GM18907 (cell line): ENCODE measurements around the gene TES.

Experiments
- ATAC-seq: cut with Tn5 transposase; IDR thresholded peaks from one replicate; pipeline ENCODE4 v1.9.1; 2021; ENCODE audit warnings: mild to moderate bottlenecking, moderate library complexity; ENCODE audit not compliant: unreplicated experiment

The TES gene

DNA sequence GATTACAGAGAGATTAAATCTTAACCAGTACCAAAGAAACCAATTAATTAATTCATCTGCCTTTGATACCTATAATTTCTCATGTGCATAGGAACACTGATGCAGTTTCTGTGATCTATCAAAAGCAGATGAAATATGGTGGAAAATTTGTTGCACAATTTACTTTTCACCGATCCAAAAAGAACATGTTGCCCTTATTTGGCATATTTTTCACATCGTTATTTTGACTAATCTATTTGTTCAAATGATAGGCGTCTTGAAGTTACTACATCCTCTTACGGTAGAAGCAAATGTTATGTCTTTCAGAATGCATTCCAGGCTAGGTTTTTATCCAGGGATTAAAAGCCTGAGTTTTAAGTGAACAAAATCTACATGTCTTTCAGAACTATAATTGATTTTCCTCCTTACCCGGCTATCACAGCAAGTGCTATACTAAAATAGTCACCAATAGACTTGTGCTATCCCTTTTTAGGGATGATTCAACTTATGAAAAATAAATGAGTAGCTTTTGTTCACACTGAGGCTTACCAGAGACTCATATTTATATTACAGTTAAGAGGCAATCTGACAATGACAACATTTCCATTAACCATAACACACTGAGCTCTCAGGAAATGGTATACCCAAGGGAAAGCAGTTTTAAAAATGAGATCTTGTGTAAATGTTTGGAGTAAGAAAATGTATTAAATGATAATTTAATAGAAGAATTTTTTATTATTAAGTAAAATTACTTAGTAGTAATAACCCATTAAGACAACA lies 16.8 kb upstream of the TES start:
- ATAC-seq, result no peak

DNA sequence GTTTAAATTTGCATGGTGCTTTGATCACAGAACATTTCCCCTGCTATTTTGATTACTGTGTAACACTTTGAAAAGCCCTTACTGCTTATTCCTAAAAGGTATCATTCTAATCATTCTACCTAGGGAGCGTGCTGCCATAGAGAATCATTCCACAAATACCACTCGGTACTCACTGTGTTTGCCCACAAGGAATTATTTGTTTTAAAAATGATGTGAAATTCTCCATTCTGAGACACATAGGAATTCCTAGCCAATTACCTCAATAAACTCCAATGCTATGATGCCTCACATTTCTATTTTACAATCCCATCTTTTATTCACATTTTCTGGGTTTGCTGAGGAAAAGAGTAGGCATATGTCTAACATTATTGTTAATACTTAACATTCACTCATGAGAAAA lies 16.2 kb upstream of the TES start:
- ATAC-seq, result no peak

- no peak for ATAC-seq
Observed at GRCh38 chr7:116195451-116195850, 14.9 kb upstream of the TES start.

GRCh38 chr7:116196947-116197346 lies 13.4 kb upstream of the TES start:
- no peak for ATAC-seq

DNA sequence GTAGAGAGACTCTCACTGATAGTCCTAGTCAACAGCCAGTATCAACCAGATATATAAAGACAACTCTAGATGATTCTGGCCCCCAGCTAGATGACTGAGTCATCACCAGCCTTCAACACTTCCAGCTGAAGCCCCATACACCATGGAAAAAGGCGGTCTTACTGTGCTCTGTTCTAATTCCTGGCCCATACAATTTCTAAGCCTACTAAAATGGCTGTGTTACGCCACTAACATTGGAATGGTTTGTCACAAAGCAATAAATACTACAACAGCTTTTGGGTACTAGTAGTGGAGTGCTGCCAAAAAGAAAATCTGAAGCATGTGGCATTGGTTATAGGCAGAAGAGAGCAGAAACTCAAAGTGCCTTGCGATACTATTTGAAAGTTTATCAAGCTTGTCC lies 13.0 kb upstream of the TES start:
- ATAC-seq, result no peak

DNA sequence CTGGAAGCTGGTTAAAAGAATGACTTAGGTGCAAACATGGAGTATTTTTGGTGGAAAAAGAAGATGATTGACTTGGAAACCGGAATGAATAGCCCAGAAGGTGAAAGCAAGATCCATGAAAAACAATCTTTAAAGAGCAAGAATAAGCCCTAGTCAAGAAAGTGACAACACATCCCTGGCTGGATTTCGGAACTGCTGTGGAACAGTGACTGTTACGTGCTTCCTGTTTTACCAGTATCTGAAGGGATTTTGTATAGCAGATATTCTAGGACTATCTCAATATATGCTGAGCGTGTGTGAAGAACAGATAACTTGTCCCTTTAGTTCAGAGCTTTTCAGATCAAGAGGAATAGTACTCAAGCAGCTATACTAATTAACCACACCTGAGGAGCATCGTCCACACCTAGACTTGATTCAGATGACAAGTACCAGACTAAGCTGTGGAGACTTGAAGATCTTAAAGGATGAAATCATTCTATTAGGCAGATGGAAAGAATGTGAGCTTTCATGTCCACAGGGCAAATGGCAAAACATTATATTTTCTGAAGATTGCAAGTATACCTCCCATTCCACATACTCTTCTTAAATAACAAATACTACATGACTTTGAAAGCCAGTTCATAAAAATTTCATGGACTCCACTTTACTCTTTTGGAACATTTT lies 11.5 kb upstream of the TES start:
- no peak for ATAC-seq

- ATAC-seq, result no peak
Observed at GRCh38 chr7:116200963-116201362, 9.4 kb upstream of the TES start.

DNA sequence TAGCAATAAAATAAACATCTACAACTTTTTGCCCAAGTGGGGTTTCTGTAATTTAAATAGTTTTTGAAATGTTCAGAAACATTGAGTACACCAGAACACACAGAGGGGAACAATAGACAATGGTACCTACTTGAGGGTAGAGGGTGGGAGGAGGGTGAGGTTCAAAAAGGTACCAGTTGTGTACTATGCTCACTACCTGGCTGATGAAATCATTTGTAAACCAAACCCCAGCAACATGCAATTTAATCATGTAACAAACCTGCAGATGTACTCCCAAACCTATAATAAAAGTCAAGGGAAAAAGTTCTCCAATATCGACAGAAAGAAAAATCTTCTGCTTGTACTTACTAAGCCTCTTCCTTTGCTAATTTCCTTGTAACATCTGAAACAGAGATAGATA lies 4.2 kb upstream of the TES start:
- ATAC-seq, result no peak

- ATAC-seq, result no peak
Observed at GRCh38 chr7:116208919-116209318, 1.4 kb upstream of the TES start.

- ATAC-seq, result no peak
Observed at GRCh38 chr7:116209561-116210070, 723 bp upstream of the TES start.

DNA sequence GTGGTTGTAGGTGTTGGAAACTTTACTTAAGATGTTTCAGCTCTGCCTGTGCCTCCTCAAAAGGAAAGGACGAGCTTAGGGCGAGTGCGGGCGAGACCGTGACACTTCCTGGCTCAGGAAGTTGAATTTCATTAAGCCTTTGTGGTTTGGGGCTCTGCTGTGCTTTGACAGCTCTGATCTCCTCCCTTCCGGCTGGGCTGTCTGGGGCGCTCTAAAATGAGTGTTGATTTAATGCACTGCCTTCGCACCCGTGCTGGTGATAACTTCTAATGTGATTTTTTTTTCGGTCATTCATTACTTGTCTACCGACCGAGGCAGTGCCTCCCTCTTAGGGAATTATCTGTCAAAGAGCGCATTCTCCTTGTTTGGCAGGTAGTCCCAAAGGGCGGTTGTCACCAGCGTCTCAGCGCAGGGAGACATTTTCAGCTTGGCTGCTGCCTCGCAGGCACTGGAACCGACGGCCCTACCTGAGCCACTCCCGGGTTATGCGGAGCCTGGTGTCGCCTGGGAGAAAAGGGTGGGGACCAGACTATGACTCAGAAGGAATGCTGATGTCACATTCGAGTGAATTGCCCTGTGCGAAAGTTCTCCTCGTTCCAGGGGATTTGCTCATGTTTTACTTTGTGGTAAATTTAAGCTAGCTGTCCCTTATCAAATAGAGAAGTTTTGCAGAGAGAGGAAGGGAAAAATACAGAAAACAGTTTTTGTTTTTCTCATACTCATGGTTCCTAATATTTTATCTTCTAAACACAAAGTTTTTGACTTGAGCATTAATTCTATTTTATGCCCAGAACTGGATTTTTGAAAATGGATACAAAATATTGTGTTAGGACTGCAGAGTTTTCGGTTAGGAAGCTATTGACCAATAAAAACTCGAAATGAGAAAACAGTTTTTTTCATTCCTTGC lies 920 bp downstream of the TES start:
- ATAC-seq, result peak; percentile 88

GRCh38 chr7:116211913-116212596 lies 1.7 kb downstream of the TES start:
- no peak for ATAC-seq

- no peak for ATAC-seq
Observed at GRCh38 chr7:116212869-116213268, 2.5 kb downstream of the TES start.

DNA sequence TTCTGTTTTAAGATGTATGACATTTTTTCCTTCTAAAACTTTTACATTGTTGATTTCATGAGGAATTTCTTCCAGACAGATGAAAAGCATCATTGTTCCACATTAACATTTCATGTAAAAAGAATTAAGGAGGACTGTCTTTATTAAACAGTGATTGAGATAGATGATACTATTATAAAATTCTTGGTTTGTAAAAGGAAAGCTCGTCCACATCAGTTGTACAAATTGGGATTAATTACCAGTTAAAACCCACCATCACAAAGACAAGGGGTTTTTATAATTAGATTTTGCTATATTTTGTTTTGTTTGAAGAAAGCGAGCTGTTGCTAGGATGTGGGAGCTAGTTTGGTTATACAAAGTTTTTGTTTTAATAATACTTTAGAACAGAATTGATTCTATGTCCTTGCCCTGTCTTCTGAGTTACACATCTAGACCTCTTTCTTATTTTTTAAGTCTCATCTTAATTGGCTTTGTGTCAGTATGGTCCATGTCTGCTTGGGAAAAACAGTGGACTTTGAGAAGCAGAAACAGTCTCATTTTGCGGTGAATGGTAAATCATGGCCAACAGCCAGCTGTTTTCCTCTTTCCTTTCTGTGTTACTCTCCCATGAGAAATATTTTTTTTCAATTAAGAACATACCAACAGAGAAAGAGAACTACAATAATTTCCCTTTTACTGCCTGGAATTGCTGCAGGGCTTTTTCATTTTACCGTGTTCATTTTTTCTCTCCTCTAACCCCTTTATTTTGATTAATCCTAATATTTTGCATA lies 3.2 kb downstream of the TES start:
- ATAC-seq, result no peak

GRCh38 chr7:116214921-116215320 lies 4.6 kb downstream of the TES start:
- no peak for ATAC-seq

DNA sequence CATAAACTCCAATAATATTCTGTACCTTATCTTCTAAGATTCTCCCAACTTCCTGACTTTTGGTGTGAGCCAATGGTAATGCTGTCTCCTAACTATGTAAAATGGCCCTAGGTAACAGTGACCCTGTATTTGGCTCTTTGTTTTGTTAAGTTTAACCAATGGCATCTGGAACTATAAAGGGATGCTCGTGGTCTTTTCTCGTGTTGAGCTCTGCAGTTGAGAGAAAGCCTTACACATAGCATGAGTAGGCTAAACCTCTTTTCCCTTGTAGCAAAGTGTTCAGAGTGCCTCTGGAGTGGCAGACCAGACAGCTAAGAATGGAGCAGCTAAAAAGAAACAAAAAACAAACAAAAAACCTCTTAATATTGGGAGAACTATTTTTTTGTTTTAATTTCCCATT lies 5.2 kb downstream of the TES start:
- no peak for ATAC-seq

- no peak for ATAC-seq
Observed at GRCh38 chr7:116216956-116217571, 6.7 kb downstream of the TES start.

DNA sequence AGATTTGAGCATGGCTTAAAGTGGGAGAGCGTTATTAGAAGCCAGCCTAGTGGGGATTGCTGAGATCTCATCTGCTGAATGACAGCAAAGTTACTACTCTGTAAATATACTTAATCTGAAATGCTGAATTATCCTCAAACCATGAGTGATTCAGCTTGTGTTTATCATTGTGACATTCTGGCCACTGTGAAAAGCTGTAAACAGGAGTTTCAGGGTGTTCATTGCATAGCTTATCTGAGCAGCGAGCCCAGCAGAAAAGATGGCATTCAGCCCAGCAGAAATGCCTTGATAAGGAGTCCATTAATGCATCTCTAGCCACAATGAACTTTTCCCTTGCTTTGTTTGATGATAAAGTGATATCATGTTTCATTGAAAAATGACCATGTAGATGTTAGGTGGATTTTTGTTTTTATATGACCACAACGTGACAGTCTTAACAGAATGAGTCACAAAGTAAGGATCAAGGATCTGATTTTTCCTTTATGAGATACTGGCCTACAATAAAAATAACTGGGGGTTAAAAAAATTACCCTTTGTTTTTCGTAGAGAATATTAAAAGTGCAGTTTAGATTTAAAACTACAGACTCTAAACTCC lies 7.8 kb downstream of the TES start:
- no peak for ATAC-seq

- no peak for ATAC-seq
Observed at GRCh38 chr7:116218747-116219146, 8.4 kb downstream of the TES start.
